H1 (cell line): ENCODE results near the gene GET3. TPM values are rescaled to one million over a fixed set of nuclear protein-coding genes. Genes with fewer than 3 reads are reported as not detected.
"Not testable (repeated sequence)": the region's sequence is repeated elsewhere in the genome, so short reads cannot be mapped to it uniquely, and the experiment has no call there.

Experiments used
- CTCF ChIA-PET: fragments of 300-600 bp; sonication (Branson Sonifier 250); formaldehyde crosslinking; loops from one replicate; lab custom pipeline; 2021; ENCODE audit not compliant: partially characterized antibody; lab: Charles Lee
- POLR2A ChIA-PET: fragments of 300-600 bp; sonication (Branson Sonifier 250); formaldehyde crosslinking; loops from one replicate; lab custom pipeline; 2021; ENCODE audit warnings: inconsistent platforms; ENCODE audit not compliant: partially characterized antibody; lab: Charles Lee
- DNase-seq, 2 experiments: peaks; one replicate each; pipeline versions ENCODE4 v3.0.0 to v3.0.0-alpha.2; 2010 to 2022; ENCODE audit warnings: low spot score in 2 of 2, low read depth in 1 of 2, mixed read lengths in 1 of 2
- FAIRE-seq: peaks from 2 replicates; lab custom pipeline; 2011; peaks lifted over from hg19 to GRCh38; lab: Jason Lieb, UNC
- H2AFZ ChIP-seq: 2 replicates; pipeline ENCODE4 v1.8.1; 2012; ENCODE audit warnings: low read length, inconsistent platforms
- H2AK5ac ChIP-seq: 2 replicates; pipeline ENCODE4 v1.6.1; 2013; ENCODE audit warnings: low read depth, low read length
- H2BK120ac ChIP-seq: replicated peaks from 2 replicates; pipeline ENCODE3; 2013; ENCODE audit warnings: low read depth, low read length, inconsistent platforms
- H2BK12ac ChIP-seq: 2 replicates; pipeline ENCODE4 v1.6.1; 2013; ENCODE audit warnings: low read depth, low read length
- H2BK15ac ChIP-seq: 2 replicates; pipeline ENCODE4 v1.6.1; 2013; ENCODE audit warnings: low read length
- H2BK20ac ChIP-seq: 2 replicates; pipeline ENCODE4 v1.6.1; 2013; ENCODE audit warnings: low read length
- H2BK5ac ChIP-seq: 2 replicates; pipeline ENCODE4 v1.6.1; 2013; ENCODE audit warnings: low read depth, low read length
- H3K14ac ChIP-seq: 2 replicates; pipeline ENCODE4 v1.6.1; 2013; ENCODE audit warnings: inconsistent platforms; ENCODE audit not compliant: insufficient read length
- H3K18ac ChIP-seq: 2 replicates; pipeline ENCODE4 v1.6.1; 2013; ENCODE audit warnings: low read length; ENCODE audit errors: extremely low read depth
- H3K23ac ChIP-seq: 2 replicates; pipeline ENCODE4 v1.6.1; 2013; ENCODE audit warnings: inconsistent platforms; ENCODE audit not compliant: insufficient read length
- H3K23me2 ChIP-seq: 2 replicates; pipeline ENCODE4 v1.6.1; 2013; ENCODE audit warnings: low read depth, low read length
- H3K27ac ChIP-seq: 2 replicates; pipeline ENCODE4 v1.6.1; 2011; ENCODE audit warnings: low read depth, low read length, inconsistent platforms
- H3K27me3 ChIP-seq, 4 experiments: replicated peaks in 1 of 4; 1 replicate in 1 of 4; 2 replicates in 3 of 4; pipeline versions ENCODE4 v1.6.1 to v1.8.1; 2011 to 2013; ENCODE audit warnings: low read length in 3 of 4, mild to moderate bottlenecking in 3 of 4, inconsistent platforms in 2 of 4, mixed read lengths in 2 of 4, moderate library complexity in 1 of 4; ENCODE audit not compliant: control insufficient read depth in 3 of 4, insufficient read depth in 3 of 4; ENCODE audit errors: extremely low read depth in 1 of 4
- H3K36me3 ChIP-seq, 4 experiments: 2 replicates each; pipeline versions ENCODE4 v1.6.1 to v1.8.1; 2011 to 2013; ENCODE audit warnings: mild to moderate bottlenecking in 4 of 4, low read length in 3 of 4, moderate library complexity in 2 of 4, control low read depth in 1 of 4, inconsistent platforms in 1 of 4; ENCODE audit not compliant: insufficient read depth in 4 of 4, control insufficient read depth in 2 of 4
- H3K4ac ChIP-seq: replicated peaks from 2 replicates; pipeline ENCODE3; 2013; ENCODE audit warnings: low read length, low read depth, mixed read lengths, inconsistent platforms; ENCODE audit not compliant: insufficient read length
- H3K4me1 ChIP-seq, 4 experiments: replicated peaks in 1 of 4; 1 replicate in 1 of 4; 2 replicates in 3 of 4; pipeline versions ENCODE4 v1.6.1 to v1.8.1; 2011 to 2013; ENCODE audit warnings: low read length in 3 of 4, inconsistent platforms in 2 of 4, mixed read lengths in 1 of 4; ENCODE audit not compliant: insufficient read depth in 4 of 4, control insufficient read depth in 3 of 4
- H3K4me2 ChIP-seq, 2 experiments: 2 replicates each; pipeline versions ENCODE4 v1.6.1 to v1.8.1; 2011 to 2013; ENCODE audit warnings: low read depth in 2 of 2, low read length in 2 of 2, control low read depth in 1 of 2, inconsistent platforms in 1 of 2, mild to moderate bottlenecking in 1 of 2; ENCODE audit not compliant: insufficient read depth in 1 of 2
- H3K4me3 ChIP-seq, 4 experiments: fragments of 200-600, 300-600 bp in 1 of 4; sonication (generic), shearing (Covaris generic), sonication (Bioruptor Twin) in 1 of 4; 2 replicates each; pipeline versions ENCODE4 v1.5.1 to v1.8.1; 2011 to 2016; ENCODE audit warnings: low read length in 4 of 4, low read depth in 3 of 4, control low read depth in 2 of 4, inconsistent platforms in 2 of 4, mild to moderate bottlenecking in 2 of 4, mixed read lengths in 1 of 4, moderate library complexity in 1 of 4; ENCODE audit not compliant: insufficient read depth in 2 of 4; ENCODE audit errors: extremely low read depth in 1 of 4
- H3K56ac ChIP-seq: replicated peaks from 2 replicates; pipeline ENCODE3; 2013; ENCODE audit warnings: low read depth, mild to moderate bottlenecking, mixed read lengths, low read length, inconsistent platforms; ENCODE audit not compliant: insufficient read length
- H3K79me1 ChIP-seq: 2 replicates; pipeline ENCODE4 v1.6.1; 2013; ENCODE audit warnings: low read depth, low read length, control low read depth
- H3K79me2 ChIP-seq, 2 experiments: 2 replicates each; pipeline versions ENCODE4 v1.6.1 to v1.8.1; 2012 to 2013; ENCODE audit warnings: low read length in 2 of 2, mild to moderate bottlenecking in 2 of 2, inconsistent platforms in 1 of 2; ENCODE audit not compliant: insufficient read depth in 2 of 2, control insufficient read depth in 1 of 2
- H3K9ac ChIP-seq, 4 experiments: replicated peaks in 1 of 4; 1 replicate in 1 of 4; 2 replicates in 3 of 4; pipeline versions ENCODE4 v1.6.1 to v1.8.1; 2011 to 2013; ENCODE audit warnings: low read depth in 3 of 4, low read length in 3 of 4, control low read depth in 2 of 4, mild to moderate bottlenecking in 2 of 4, moderate library complexity in 2 of 4, inconsistent platforms in 1 of 4; ENCODE audit errors: extremely low read depth in 1 of 4
- H3K9me3 ChIP-seq, 2 experiments: 2 replicates each; pipeline versions ENCODE4 v1.6.1 to v1.8.1; 2012 to 2013; ENCODE audit warnings: mild to moderate bottlenecking in 2 of 2, moderate library complexity in 2 of 2, control low read depth in 1 of 2, inconsistent platforms in 1 of 2, low read depth in 1 of 2, low read length in 1 of 2, mixed read lengths in 1 of 2; ENCODE audit not compliant: insufficient read depth in 2 of 2
- H4K20me1 ChIP-seq, 2 experiments: replicated peaks in 1 of 2; 2 replicates each; pipeline versions ENCODE3 to v1.8.1; 2011 to 2013; ENCODE audit warnings: inconsistent platforms in 2 of 2, low read length in 2 of 2, mild to moderate bottlenecking in 1 of 2; ENCODE audit not compliant: insufficient read depth in 2 of 2, control insufficient read depth in 1 of 2
- H4K5ac ChIP-seq: 2 replicates; pipeline ENCODE4 v1.6.1; 2013; ENCODE audit warnings: low read length, low read depth, mixed read lengths, inconsistent platforms; ENCODE audit not compliant: insufficient read length
- H4K8ac ChIP-seq: 2 replicates; pipeline ENCODE4 v1.8.0; 2013; ENCODE audit warnings: mild to moderate bottlenecking, moderate library complexity, low read length, inconsistent platforms; ENCODE audit not compliant: insufficient read depth; ENCODE audit errors: extremely low read depth
- H4K91ac ChIP-seq: replicated peaks from 2 replicates; pipeline ENCODE3; 2013; ENCODE audit warnings: low read length, mixed read lengths, inconsistent platforms; ENCODE audit not compliant: insufficient read length
- WGBS, 2 experiments: shearing (Covaris generic) in 1 of 2; methylation state at CpG; one replicate each; pipeline versions ENCODE4 v1.1.6 to v1.1.7; 2013 to 2015; ENCODE audit warnings: low lambda C conversion rate in 2 of 2, mixed read lengths in 2 of 2, inconsistent platforms in 1 of 2, low coverage in 1 of 2, missing lambda C conversion rate in 1 of 2; ENCODE audit not compliant: insufficient replicate concordance in 2 of 2, insufficient coverage in 1 of 2, insufficient read length in 1 of 2; ENCODE audit errors: extremely low coverage in 1 of 2, missing lambda C conversion rate in 1 of 2; 5-methylcytosine and 5-hydroxymethylcytosine counted together
- polyA plus RNA-seq, 7 experiments: library from polyadenylated mRNA; depleted of rRNA in 3 of 7; stranded (reverse) in 5 of 7; unstranded in 2 of 7; fragments of >200 nt in 5 of 7; fragments of 200-250 nt in 2 of 7; gene quantifications; 1 replicate in 5 of 7; 2 replicates in 1 of 7; 4 replicates in 1 of 7; pipeline versions ENCODE4 v1.2.1 to v1.2.3, GENCODE V29; 2011 to 2013; ENCODE audit warnings: missing spikeins in 2 of 7, mixed read lengths in 2 of 7
- total RNA-seq: library from RNA; stranded (reverse); fragmentation: NEBNext Ultra II Directional; extraction: Animal tissue kit (Norgen Biotek cat#: 25700); gene quantifications from 2 replicates; pipeline ENCODE4 v1.2.1, GENCODE V29; 2021

GET3 gene
- total and polyA plus RNA-seq, 2 of the 8 experiments (the other 6 are each of a cell fraction or from before 2014, with no cell fraction given) = 105 to 297 TPM

DNA sequence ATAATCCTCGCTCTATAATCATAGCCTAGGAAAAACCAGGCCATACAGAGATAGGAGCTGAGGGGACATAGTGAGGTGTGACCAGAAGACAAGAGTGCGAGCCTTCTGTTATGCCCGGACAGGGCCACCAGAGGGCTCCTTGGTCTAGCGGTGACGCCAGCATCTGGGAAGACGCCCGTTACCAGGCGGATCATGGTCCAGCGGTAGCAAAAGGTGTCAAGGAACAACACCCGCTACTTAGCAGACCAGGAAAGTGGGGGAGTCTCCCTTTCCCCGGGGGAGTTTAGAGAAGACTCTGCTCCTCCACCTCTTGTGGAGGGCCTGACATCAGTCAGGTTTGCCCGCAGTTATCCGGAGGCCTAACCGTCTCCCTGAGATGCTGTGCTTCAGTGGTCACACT, 25.2 kb upstream of the GET3 start:
- not testable (repeated sequence) for H3K14ac ChIP-seq, H2AK5ac ChIP-seq, FAIRE-seq, H3K56ac ChIP-seq, H3K4me1 ChIP-seq, H3K4me2 ChIP-seq, H4K8ac ChIP-seq, H3K27ac ChIP-seq, H3K4me3 ChIP-seq, H4K5ac ChIP-seq, H2BK5ac ChIP-seq, H3K23me2 ChIP-seq, H3K18ac ChIP-seq, H3K9me3 ChIP-seq, H2BK120ac ChIP-seq, H2BK15ac ChIP-seq, H2BK12ac ChIP-seq, H2AFZ ChIP-seq, H3K9ac ChIP-seq, H3K79me1 ChIP-seq, H3K23ac ChIP-seq, H3K4ac ChIP-seq, H2BK20ac ChIP-seq, H3K79me2 ChIP-seq, H4K91ac ChIP-seq, H3K27me3 ChIP-seq
- ChIA-PET POLR2A (interaction anchor here (1.0 to 12.9 kb wide), 7 partner anchors 9 to 43 kb away, joined by 3 to 258 read pairs (median 8); partner anchors contain the start of genes GET3, TNPO2 and TRIR), CTCF (interaction anchor here (0.6 to 13.0 kb wide), 4 partner anchors 48 to 324 kb away, joined by 3 to 81 read pairs (median 4); no protein-coding TSS in a partner anchor)
- WGBS, 2 experiments = 62% methylated on average over 10 of the region's 14 CpGs; no CpG with 5 or more reads in 1 of the 2 experiments
- DNase-seq = peak in 1 of 2 experiments; percentile 66
- Histone ChIP-seq H4K20me1 (peaks cover 9 to 23% of the 10 kb centered on the region in 2 experiments), H3K36me3 (peaks cover 39 to 70% (median 57%) of the 10 kb centered on the region in 4 experiments)

DNA sequence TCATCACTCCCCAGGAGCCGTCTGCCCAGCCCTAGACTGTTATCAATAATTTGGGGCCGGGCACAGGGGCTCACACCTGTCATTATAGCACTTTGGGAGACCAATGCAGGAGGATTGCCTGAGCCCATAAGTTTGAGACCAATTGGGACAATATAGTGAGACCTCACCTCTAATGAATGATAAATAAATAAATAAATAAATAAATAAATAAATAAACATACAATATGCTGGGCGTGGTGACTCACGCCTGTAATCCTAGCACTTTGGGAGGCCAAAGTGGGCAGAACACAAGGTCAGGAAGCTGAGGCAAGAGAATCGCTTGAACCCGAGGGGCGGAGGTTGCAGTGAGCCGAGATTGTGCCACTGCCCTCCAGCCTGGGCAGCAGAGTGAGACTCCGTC, 24.0 kb upstream of the GET3 start:
- not testable (repeated sequence) for H3K4me2 ChIP-seq, H2AK5ac ChIP-seq, H2BK120ac ChIP-seq, H3K18ac ChIP-seq, H2BK12ac ChIP-seq, H4K5ac ChIP-seq, H3K79me1 ChIP-seq, H2BK5ac ChIP-seq, H4K91ac ChIP-seq, DNase-seq, H3K9ac ChIP-seq, H3K9me3 ChIP-seq, H3K56ac ChIP-seq, H3K23me2 ChIP-seq, H3K23ac ChIP-seq, H2BK15ac ChIP-seq, FAIRE-seq, H3K4me3 ChIP-seq, H3K4me1 ChIP-seq, H2AFZ ChIP-seq, H3K27me3 ChIP-seq, H4K8ac ChIP-seq, H2BK20ac ChIP-seq, H3K27ac ChIP-seq, H3K4ac ChIP-seq, H3K14ac ChIP-seq
- ChIA-PET POLR2A (interaction anchor here (0.6 to 12.9 kb wide), 7 partner anchors 9 to 51 kb away, joined by 3 to 258 read pairs (median 7); partner anchors contain the start of genes GET3 and TRIR), CTCF (interaction anchor here (0.8 to 13.0 kb wide), 10 partner anchors 15 to 105 kb away, joined by 3 to 81 read pairs (median 4); no protein-coding TSS in a partner anchor)
- H4K20me1 ChIP-seq = peaks cover 9 to 23% of the 10 kb centered on the region in 2 experiments
- H3K36me3 ChIP-seq = peaks cover 40 to 71% (median 56%) of the 10 kb centered on the region in 4 experiments
- WGBS, 2 experiments = 94% methylated on average over 9 of the region's 9 CpGs; no CpG with 5 or more reads in 1 of the 2 experiments
- peaks cover 0 to 19% of the 10 kb centered on the region in 2 experiments; a peak in 2 of 4 replicates for H3K79me2 ChIP-seq
